ENCODE results near the gene EFS.

The EFS gene

DNA sequence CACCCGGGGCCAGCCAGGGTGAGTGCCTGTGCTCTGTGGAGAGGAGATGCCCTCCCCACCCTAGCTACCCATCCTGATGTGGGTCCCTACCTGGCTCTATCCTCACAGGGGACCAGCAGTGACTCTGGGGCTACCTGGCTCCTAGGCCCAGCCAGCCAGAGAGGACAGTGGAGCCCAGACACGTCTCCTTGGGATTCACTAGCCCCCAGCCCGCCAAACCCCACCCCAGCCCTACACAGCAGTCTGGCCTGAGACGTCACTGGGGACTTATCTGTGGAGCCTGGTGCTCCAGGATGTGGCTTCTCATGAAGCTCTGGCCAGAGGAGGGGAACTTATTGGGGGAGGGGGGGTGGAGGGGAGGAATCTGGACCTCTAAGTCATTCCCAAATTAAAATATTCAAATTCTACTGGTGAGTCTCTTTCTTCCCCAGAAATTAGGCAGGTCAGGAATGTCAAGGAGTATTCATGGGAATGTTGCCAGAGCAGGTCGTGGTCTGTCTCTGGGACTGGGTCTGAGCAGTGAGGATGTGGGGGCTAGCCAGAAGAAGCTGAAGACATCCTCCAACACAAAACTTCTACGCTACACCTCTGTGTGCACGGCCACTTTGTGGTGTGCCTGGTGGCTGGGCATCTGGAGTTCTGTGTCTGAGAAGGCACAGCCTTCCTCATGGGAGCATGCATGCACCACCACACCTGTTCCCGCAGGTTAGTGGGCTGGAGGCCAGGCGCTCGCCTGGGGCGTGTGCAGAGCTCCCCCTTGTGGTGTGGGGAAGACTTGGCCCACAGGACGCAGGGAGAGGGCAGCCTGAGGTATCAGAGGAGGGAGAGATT is 14.6 kb upstream of the EFS start:
- Histone ChIP-seq H3K9me3 (ENCODE audit: control insufficient read depth in 1 of 2, low read length in 2 of 2) (no peaks in the 10 kb centered on the region), H3K36me3 (ENCODE audit: control insufficient read depth in 1 of 2, insufficient read depth in 2 of 2, low read length in 2 of 2) (no peaks in the 10 kb centered on the region), H3K27ac (ENCODE audit: low read depth, low read length) (no peak overlapping the region), H3K4me1 (ENCODE audit: control insufficient read depth in 1 of 2, insufficient read depth in 2 of 2, low read length in 2 of 2) (peaks cover 11 to 14% of the 10 kb centered on the region in 2 donors), H3K9ac (ENCODE audit: low read depth in 1 of 2, low read length in 2 of 2) (no peak overlapping the region), H3K4me3 (ENCODE audit: low read depth in 1 of 2, low read length in 2 of 2) (no peak overlapping the region), H3K27me3 (ENCODE audit: control insufficient read depth in 1 of 2, insufficient read depth in 2 of 2, low read length in 2 of 2) (no peaks in the 10 kb centered on the region)

- no peak overlapping the region for H3K9ac ChIP-seq (ENCODE audit: low read depth in 1 of 2, low read length in 2 of 2)
- H3K4me3 ChIP-seq (ENCODE audit: low read depth in 1 of 2, low read length in 2 of 2): no peak overlapping the region
- H3K9me3 ChIP-seq (ENCODE audit: control insufficient read depth in 1 of 2, low read length in 2 of 2): no peaks in the 10 kb centered on the region
- H3K27me3 ChIP-seq (ENCODE audit: control insufficient read depth in 1 of 2, insufficient read depth in 2 of 2, low read length in 2 of 2): no peaks in the 10 kb centered on the region
- H3K36me3 ChIP-seq (ENCODE audit: control insufficient read depth in 1 of 2, insufficient read depth in 2 of 2, low read length in 2 of 2): no peaks in the 10 kb centered on the region
- peaks cover 11 to 14% of the 10 kb centered on the region in 2 donors for H3K4me1 ChIP-seq (ENCODE audit: control insufficient read depth in 1 of 2, insufficient read depth in 2 of 2, low read length in 2 of 2)
- no peak overlapping the region for H3K27ac ChIP-seq (ENCODE audit: low read depth, low read length)
Measured at GRCh38 chr14:23378612-23379220, 13.7 kb upstream of the EFS start.

GRCh38 chr14:23377573-23378563 is 12.9 kb upstream of the EFS start:
- H3K4me3 ChIP-seq (ENCODE audit: low read depth in 1 of 2, low read length in 2 of 2): no peak overlapping the region
- no peaks in the 10 kb centered on the region for H3K9me3 ChIP-seq (ENCODE audit: control insufficient read depth in 1 of 2, low read length in 2 of 2)
- no peaks in the 10 kb centered on the region for H3K27me3 ChIP-seq (ENCODE audit: control insufficient read depth in 1 of 2, insufficient read depth in 2 of 2, low read length in 2 of 2)
- no peak overlapping the region for H3K27ac ChIP-seq (ENCODE audit: low read depth, low read length)
- H3K9ac ChIP-seq (ENCODE audit: low read depth in 1 of 2, low read length in 2 of 2): no peak overlapping the region
- peaks cover 11 to 14% of the 10 kb centered on the region in 2 donors for H3K4me1 ChIP-seq (ENCODE audit: control insufficient read depth in 1 of 2, insufficient read depth in 2 of 2, low read length in 2 of 2)
- no peaks in the 10 kb centered on the region for H3K36me3 ChIP-seq (ENCODE audit: control insufficient read depth in 1 of 2, insufficient read depth in 2 of 2, low read length in 2 of 2)

GRCh38 chr14:23377198-23377550 is 12.2 kb upstream of the EFS start:
- no peak overlapping the region for H3K4me3 ChIP-seq (ENCODE audit: low read depth in 1 of 2, low read length in 2 of 2)
- no peaks in the 10 kb centered on the region for H3K27me3 ChIP-seq (ENCODE audit: control insufficient read depth in 1 of 2, insufficient read depth in 2 of 2, low read length in 2 of 2)
- no peak overlapping the region for H3K27ac ChIP-seq (ENCODE audit: low read depth, low read length)
- H3K4me1 ChIP-seq (ENCODE audit: control insufficient read depth in 1 of 2, insufficient read depth in 2 of 2, low read length in 2 of 2): peaks cover 11 to 14% of the 10 kb centered on the region in 2 donors
- H3K9ac ChIP-seq (ENCODE audit: low read depth in 1 of 2, low read length in 2 of 2): no peak overlapping the region
- no peaks in the 10 kb centered on the region for H3K36me3 ChIP-seq (ENCODE audit: control insufficient read depth in 1 of 2, insufficient read depth in 2 of 2, low read length in 2 of 2)
- no peaks in the 10 kb centered on the region for H3K9me3 ChIP-seq (ENCODE audit: control insufficient read depth in 1 of 2, low read length in 2 of 2)

- peaks cover 11 to 14% of the 10 kb centered on the region in 2 donors for H3K4me1 ChIP-seq (ENCODE audit: control insufficient read depth in 1 of 2, insufficient read depth in 2 of 2, low read length in 2 of 2)
- no peak within 1 kb of the TSS for H3K9ac ChIP-seq (ENCODE audit: low read depth in 1 of 2, low read length in 2 of 2)
- H3K36me3 ChIP-seq (ENCODE audit: control insufficient read depth in 1 of 2, insufficient read depth in 2 of 2, low read length in 2 of 2): no peaks in the 10 kb centered on the region
- no peak within 1 kb of the TSS for H3K27ac ChIP-seq (ENCODE audit: low read depth, low read length)
- no peak within 1 kb of the TSS for H3K4me3 ChIP-seq (ENCODE audit: low read depth in 1 of 2, low read length in 2 of 2)
- H3K9me3 ChIP-seq (ENCODE audit: control insufficient read depth in 1 of 2, low read length in 2 of 2): no peaks in the 10 kb centered on the region
- no peaks in the 10 kb centered on the region for H3K27me3 ChIP-seq (ENCODE audit: control insufficient read depth in 1 of 2, insufficient read depth in 2 of 2, low read length in 2 of 2)
Measured at GRCh38 chr14:23376482-23377197, 11.7 kb upstream of the EFS start, which contains the start of gene CMTM5. CMTM5 (plus strand) TSS chr14:23377046; CDS start chr14:23377252, 206 bp downstream.

GRCh38 chr14:23375527-23376251 is 10.7 kb upstream of the EFS start:
- H3K9ac ChIP-seq (ENCODE audit: low read depth in 1 of 2, low read length in 2 of 2): no peak overlapping the region
- no peak overlapping the region for H3K4me3 ChIP-seq (ENCODE audit: low read depth in 1 of 2, low read length in 2 of 2)
- H3K27me3 ChIP-seq (ENCODE audit: control insufficient read depth in 1 of 2, insufficient read depth in 2 of 2, low read length in 2 of 2): no peaks in the 10 kb centered on the region
- H3K4me1 ChIP-seq (ENCODE audit: control insufficient read depth in 1 of 2, insufficient read depth in 2 of 2, low read length in 2 of 2): peaks cover 7 to 11% of the 10 kb centered on the region in 2 donors
- H3K9me3 ChIP-seq (ENCODE audit: control insufficient read depth in 1 of 2, low read length in 2 of 2): no peaks in the 10 kb centered on the region
- no peak overlapping the region for H3K27ac ChIP-seq (ENCODE audit: low read depth, low read length)
- no peaks in the 10 kb centered on the region for H3K36me3 ChIP-seq (ENCODE audit: control insufficient read depth in 1 of 2, insufficient read depth in 2 of 2, low read length in 2 of 2)

DNA sequence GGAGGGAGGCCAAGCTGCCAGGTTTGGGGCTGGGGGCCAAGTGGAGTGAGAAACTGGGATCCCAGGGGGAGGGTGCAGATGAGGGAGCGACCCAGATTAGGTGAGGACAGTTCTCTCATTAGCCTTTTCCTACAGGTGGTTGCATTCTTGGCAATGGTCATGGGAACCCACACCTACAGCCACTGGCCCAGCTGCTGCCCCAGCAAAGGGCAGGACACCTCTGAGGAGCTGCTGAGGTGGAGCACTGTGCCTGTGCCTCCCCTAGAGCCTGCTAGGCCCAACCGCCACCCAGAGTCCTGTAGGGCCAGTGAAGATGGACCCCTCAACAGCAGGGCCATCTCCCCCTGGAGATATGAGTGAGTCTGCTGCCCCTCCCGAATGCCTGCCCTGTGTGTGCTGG is 8.1 kb upstream of the EFS start:
- Histone ChIP-seq H3K4me3 (ENCODE audit: low read depth in 1 of 2, low read length in 2 of 2) (no peak overlapping the region), H3K36me3 (ENCODE audit: control insufficient read depth in 1 of 2, insufficient read depth in 2 of 2, low read length in 2 of 2) (no peaks in the 10 kb centered on the region), H3K27ac (ENCODE audit: low read depth, low read length) (no peak overlapping the region), H3K9ac (ENCODE audit: low read depth in 1 of 2, low read length in 2 of 2) (no peak overlapping the region), H3K4me1 (ENCODE audit: control insufficient read depth in 1 of 2, insufficient read depth in 2 of 2, low read length in 2 of 2) (no peaks in the 10 kb centered on the region), H3K27me3 (ENCODE audit: control insufficient read depth in 1 of 2, insufficient read depth in 2 of 2, low read length in 2 of 2) (no peaks in the 10 kb centered on the region), H3K9me3 (ENCODE audit: control insufficient read depth in 1 of 2, low read length in 2 of 2) (no peaks in the 10 kb centered on the region)

- Histone ChIP-seq H3K27ac (ENCODE audit: low read depth, low read length) (no peak within 1 kb of the TSS), H3K36me3 (ENCODE audit: control insufficient read depth in 1 of 2, insufficient read depth in 2 of 2, low read length in 2 of 2) (no peaks in the 10 kb centered on the region), H3K4me3 (ENCODE audit: low read depth in 1 of 2, low read length in 2 of 2) (no peak within 1 kb of the TSS), H3K9me3 (ENCODE audit: control insufficient read depth in 1 of 2, low read length in 2 of 2) (no peaks in the 10 kb centered on the region), H3K9ac (ENCODE audit: low read depth in 1 of 2, low read length in 2 of 2) (no peak within 1 kb of the TSS), H3K4me1 (ENCODE audit: control insufficient read depth in 1 of 2, insufficient read depth in 2 of 2, low read length in 2 of 2) (no peaks in the 10 kb centered on the region), H3K27me3 (ENCODE audit: control insufficient read depth in 1 of 2, insufficient read depth in 2 of 2, low read length in 2 of 2) (peaks cover 0 to 3% of the 10 kb centered on the region in 2 donors)
Measured at GRCh38 chr14:23372509-23372908, 7.5 kb upstream of the EFS start, which contains the start of gene IL25. IL25 (plus strand) TSS chr14:23372809.

GRCh38 chr14:23371865-23372264 is 6.9 kb upstream of the EFS start:
- Histone ChIP-seq H3K36me3 (ENCODE audit: control insufficient read depth in 1 of 2, insufficient read depth in 2 of 2, low read length in 2 of 2) (no peaks in the 10 kb centered on the region), H3K9me3 (ENCODE audit: control insufficient read depth in 1 of 2, low read length in 2 of 2) (no peaks in the 10 kb centered on the region), H3K9ac (ENCODE audit: low read depth in 1 of 2, low read length in 2 of 2) (no peak overlapping the region), H3K27me3 (ENCODE audit: control insufficient read depth in 1 of 2, insufficient read depth in 2 of 2, low read length in 2 of 2) (peaks cover 4 to 5% of the 10 kb centered on the region in 2 donors), H3K4me1 (ENCODE audit: control insufficient read depth in 1 of 2, insufficient read depth in 2 of 2, low read length in 2 of 2) (no peaks in the 10 kb centered on the region), H3K27ac (ENCODE audit: low read depth, low read length) (no peak overlapping the region), H3K4me3 (ENCODE audit: low read depth in 1 of 2, low read length in 2 of 2) (no peak overlapping the region)

All from duodenal mucosa (tissue), 2 donors.